ENCODE measurements around the gene CSF3.

The CSF3 gene

GRCh38 chr17:40058865-40059264 lies 43.6 kb downstream of the CSF3 start:
- in situ Hi-C loops (cut with HindIII; ENCODE audit: low sequenced_read_pairs) = loop anchor here (10.0 to 25.0 kb wide), 2 partner anchors 116 to 253 kb away; partner anchors contain the start of genes RAPGEFL1 and RARA

DNA sequence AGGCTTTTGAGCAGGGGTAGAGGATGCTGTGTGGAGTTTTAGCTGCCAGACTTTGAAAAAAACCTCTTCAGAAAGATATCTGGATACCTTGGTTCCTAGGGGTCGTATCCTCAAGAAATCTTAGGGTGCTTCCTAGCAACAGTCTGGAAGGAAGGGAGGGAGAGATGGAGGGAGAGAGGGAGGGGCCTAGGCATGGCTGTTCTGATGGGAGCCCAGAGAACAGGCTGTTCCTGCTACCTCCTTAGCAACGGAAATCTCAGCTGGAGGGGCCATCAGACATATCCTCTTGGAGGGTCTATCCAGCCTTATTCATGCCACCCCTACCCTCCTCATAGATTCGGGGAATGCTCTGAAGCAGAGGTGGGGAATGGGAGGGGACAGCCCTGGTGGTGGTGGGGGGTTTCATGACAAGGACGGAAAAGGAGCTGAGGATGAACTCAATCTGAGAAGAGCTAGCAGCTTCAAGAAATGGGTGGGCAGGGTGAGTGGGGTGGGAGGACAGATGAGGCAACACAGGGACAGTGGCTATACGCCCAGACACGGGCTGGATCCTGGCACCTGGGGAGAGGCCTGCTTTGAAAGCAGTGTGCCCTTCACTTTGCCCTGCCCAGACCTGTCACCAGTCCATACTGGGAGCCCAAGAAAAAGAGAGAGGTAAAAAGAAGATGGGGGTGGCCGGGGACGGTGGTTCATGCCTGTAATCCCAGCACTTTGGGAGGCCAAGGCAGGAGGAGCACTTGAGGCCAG lies 44.7 kb downstream of the CSF3 start:
- in situ Hi-C loops (cut with HindIII; ENCODE audit: low sequenced_read_pairs) = loop anchor here (10.0 to 25.0 kb wide), 2 partner anchors 115 to 252 kb away; partner anchors contain the start of genes RAPGEFL1 and RARA

DNA sequence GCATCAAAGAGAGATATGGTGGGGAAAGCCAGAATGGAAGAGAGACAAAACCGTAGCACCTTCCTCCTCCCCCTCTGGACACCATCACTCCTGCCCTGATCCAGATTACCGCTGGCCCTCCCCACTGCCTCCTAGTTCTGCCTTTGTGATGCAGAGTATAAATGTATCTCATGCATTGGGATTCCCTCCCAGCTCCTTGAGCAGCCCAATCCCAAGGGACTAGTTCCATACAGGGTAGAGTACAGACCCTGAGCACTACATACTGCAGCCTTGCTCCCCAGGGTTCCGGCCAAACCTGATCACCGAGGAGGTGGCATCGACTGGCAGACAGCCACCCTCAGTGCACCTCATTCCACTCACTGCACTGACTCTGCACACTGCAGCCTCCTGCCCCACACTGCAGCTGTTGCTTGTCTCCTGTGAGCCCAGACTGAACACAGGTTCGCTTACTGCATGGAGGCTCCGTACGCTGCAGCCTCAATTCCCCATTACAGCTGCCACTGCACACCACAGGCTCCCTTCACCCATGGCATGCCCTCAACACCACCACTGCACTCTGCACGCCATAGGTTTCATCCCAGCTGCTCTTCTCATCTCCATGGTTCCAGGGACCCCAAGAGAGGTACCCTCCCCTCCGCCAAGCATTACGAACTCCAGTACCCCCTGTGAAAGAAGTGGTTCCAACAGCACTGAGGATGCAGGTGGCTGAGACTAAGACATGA lies 45.8 kb downstream of the CSF3 start:
- in situ Hi-C loops (cut with HindIII; ENCODE audit: low sequenced_read_pairs) = loop anchor here (25.0 kb wide), 1 partner anchor 251 kb away; the partner anchor contains the start of gene RARA

- in situ Hi-C loops (cut with HindIII; ENCODE audit: low sequenced_read_pairs) = loop anchor here (25.0 kb wide), 1 partner anchor 251 kb away; the partner anchor contains the start of gene RARA
These were observed 46.4 kb downstream of the CSF3 start for GRCh38 chr17:40061609-40062038.

DNA sequence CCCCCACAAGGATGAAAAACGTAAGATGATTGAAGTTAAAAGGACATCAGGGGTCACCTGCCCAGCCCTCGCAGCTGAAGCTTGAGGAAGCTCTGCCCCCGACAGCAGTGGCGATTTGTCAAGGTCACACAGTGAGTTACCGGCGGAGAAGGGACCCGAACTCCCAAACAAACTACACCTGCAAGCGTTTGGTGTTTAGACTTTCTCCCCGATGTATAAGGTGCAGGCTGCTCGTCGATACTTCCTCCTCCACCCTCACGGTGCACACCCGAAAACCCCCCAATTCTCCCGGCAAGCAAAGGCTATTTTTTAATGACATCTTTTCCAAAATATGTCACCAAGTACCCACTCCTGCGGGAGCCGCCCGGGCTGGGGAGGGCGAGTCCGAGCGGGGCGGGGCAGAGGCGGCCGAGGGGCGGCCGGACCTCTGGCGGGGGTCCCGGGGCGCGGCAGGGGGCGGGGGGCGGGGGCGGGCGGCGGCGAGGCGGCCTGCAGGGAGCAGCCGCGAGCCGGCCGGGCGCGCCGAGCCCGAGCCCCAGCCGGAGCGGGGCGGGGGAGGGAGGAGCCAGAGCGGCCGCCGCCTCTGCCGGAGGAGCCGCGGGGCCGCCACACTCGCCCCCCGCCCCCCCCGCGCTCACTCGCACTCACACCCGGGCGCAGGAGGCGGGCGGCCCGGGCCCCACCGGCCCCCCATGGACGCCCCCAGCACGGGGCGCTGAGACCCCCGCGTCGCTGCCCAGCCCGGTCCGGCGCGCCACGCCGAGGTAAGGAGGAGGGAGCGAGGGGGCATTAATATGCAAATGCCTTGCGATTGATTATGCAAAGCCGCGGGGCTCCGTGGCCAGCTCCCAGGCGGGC lies 47.3 kb downstream of the CSF3 start, which contains the start of gene THRA:
Gene THRA (plus strand): TSS at position 637 of the 858 bp plus-strand sequence. CDS start 11,524 bp downstream, outside the sequence.
- in situ Hi-C loops (cut with HindIII; ENCODE audit: low sequenced_read_pairs) = loop anchor here (25.0 kb wide), 1 partner anchor 250 kb away; the partner anchor contains the start of gene RARA

DNA sequence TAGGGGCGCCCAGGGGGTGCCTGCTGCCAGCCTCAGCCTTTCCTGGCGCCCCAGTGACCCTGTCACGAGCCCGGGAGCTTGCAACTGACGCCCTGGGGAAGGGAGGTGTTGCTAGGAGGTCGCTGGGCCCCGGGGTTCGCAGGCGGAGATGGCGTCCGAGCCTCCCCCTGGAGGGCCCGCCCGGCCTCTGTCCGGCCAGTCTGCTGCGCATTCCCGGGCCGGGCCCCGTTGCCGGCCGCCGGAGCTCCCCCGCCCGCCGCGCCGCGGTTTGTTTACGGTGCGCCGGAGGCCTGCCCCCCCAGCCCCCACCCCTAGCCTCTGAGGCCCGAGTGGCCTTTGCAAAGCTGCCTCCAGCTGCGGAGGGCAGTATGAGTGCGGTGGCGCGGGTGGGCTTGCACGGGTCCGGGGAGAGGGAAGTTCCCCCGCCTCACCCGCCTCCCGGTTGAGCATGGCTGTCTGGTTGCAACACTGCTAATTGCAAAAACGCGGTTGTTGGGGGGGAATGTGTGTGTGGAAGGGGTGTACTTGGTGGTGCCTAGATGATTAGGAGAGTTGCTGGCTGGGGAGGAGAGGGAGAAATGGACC lies 48.0 kb downstream of the CSF3 start:
- in situ Hi-C loops (cut with HindIII; ENCODE audit: low sequenced_read_pairs) = loop anchor here (25.0 kb wide), 1 partner anchor 249 kb away; the partner anchor contains the start of gene RARA

DNA sequence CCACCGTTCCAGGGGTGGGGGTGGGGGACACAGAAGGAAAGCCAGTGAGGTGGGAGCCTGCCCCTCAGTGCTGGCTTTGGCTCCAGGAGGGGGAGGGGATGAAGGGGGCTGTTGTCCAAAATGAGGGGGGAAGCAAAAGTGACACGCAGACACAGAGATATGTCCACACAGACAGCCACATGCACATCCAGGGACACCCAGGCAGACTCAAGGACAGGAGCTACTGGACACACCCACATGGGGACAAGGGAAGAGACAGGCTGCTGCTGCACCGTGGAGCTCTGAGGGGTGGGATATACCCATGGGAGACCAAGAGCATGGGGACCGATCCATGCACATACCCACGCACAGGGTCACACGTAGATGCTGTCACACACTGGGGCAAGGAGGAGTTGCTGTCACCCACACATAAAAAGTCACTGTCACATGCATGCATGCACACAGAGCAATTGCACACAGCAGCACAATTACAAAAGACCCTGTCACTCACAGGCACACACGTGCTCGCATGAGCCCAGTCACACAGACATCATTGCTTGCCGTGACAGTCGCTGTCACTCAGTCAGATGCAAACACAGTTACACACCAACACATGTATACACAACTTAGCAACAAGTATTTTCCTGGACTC lies 48.8 kb downstream of the CSF3 start:
- in situ Hi-C loops (cut with HindIII; ENCODE audit: low sequenced_read_pairs) = loop anchor here (25.0 kb wide), 1 partner anchor 248 kb away; the partner anchor contains the start of gene RARA

GRCh38 chr17:40064971-40065768 lies 49.9 kb downstream of the CSF3 start:
- in situ Hi-C loops (cut with HindIII; ENCODE audit: low sequenced_read_pairs) = loop anchor here (25.0 kb wide), 1 partner anchor 247 kb away; the partner anchor contains the start of gene RARA

DNA sequence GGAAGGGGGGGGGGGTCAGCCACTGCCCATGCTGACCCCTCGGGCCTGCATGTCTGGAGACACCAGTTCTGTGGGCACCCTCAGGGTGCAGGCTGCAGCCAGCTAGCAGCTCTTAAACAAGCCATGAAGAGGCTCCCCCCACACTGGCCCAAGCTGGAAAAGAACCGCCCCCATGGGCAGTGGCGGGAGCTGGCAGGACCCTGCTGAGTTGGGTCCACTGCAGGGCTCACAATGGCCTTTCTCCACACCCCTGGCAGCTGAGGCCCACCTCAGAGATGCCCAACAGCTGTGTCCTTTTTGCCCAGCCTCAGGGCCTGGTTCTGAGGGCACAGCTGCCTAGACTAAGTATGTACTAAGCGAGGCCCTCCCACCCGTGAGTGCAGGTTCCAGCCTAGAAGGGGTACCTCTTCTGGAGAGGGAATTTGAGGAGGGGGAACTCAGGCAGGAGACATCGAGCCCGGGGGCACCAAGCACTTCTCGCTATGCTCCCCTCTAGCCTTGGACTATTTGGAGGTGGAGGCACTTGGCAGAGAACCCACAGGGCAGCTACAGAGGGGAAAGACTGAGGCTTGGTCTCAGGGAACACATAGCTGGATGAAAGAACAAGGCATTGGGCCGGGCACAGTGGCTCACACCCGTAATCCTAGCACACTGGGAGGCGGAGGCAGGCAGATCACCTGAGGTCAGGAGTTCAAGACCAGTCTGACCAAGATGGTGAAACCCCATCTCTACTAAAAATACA lies 50.7 kb downstream of the CSF3 start:
- in situ Hi-C loops (cut with HindIII; ENCODE audit: low sequenced_read_pairs) = loop anchor here (25.0 kb wide), 1 partner anchor 246 kb away; the partner anchor contains the start of gene RARA
